ENCODE results near the gene ATP5MC3. TPM values are rescaled to one million over a fixed set of nuclear protein-coding genes. Genes with fewer than 3 reads are reported as not detected.

ATP5MC3 gene
- total and polyA plus RNA-seq, 10 of the 15 experiments (the other 5 are each of a cell fraction or from before 2014, with no cell fraction given): 308 to 1,196 (median 550) TPM

GRCh38 chr2:175167792-175168563, 13.5 kb downstream of the ATP5MC3 start, which contains the start of gene ATF2 (continued):
- TF ChIP-seq, protein P1, sequence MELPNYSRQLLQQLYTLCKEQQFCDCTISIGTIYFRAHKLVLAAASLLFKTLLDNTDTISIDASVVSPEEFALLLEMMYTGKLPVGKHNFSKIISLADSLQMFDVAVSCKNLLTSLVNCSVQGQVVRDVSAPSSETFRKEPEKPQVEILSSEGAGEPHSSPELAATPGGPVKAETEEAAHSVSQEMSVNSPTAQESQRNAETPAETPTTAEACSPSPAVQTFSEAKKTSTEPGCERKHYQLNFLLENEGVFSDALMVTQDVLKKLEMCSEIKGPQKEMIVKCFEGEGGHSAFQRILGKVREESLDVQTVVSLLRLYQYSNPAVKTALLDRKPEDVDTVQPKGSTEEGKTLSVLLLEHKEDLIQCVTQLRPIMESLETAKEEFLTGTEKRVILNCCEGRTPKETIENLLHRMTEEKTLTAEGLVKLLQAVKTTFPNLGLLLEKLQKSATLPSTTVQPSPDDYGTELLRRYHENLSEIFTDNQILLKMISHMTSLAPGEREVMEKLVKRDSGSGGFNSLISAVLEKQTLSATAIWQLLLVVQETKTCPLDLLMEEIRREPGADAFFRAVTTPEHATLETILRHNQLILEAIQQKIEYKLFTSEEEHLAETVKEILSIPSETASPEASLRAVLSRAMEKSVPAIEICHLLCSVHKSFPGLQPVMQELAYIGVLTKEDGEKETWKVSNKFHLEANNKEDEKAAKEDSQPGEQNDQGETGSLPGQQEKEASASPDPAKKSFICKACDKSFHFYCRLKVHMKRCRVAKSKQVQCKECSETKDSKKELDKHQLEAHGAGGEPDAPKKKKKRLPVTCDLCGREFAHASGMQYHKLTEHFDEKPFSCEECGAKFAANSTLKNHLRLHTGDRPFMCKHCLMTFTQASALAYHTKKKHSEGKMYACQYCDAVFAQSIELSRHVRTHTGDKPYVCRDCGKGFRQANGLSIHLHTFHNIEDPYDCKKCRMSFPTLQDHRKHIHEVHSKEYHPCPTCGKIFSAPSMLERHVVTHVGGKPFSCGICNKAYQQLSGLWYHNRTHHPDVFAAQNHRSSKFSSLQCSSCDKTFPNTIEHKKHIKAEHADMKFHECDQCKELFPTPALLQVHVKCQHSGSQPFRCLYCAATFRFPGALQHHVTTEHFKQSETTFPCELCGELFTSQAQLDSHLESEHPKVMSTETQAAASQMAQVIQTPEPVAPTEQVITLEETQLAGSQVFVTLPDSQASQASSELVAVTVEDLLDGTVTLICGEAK (IDR thresholded peaks at IDR 0.05; ENCODE audit: borderline replicate concordance): peak; percentile 48; the same call in 1 of the 2 replicates
- peak; percentile 78 for TF ChIP-seq IKZF1 (conservative IDR thresholded peaks at IDR 0.05)
- no peak; the same call in 1 of the 2 replicates for TF ChIP-seq USF2 (IDR thresholded peaks at IDR 0.05; ENCODE audit: borderline replicate concordance, low read depth, low read length)
- TF ChIP-seq POLR2AphosphoS5 (IDR thresholded peaks at IDR 0.05; ENCODE audit: low read length): peak; percentile 95
- no peak for TF ChIP-seq KAT2A (conservative IDR thresholded peaks at IDR 0.05; ENCODE audit: control insufficient read depth, low read depth, low read length)
- no peak for TF ChIP-seq ZNF384 (IDR thresholded peaks at IDR 0.05; ENCODE audit: borderline replicate concordance, low read depth, low read length)
- peak; percentile 49 for TF ChIP-seq CREM (IDR thresholded peaks at IDR 0.05; ENCODE audit: low read depth)
- no peak for TF ChIP-seq RUNX3 (IDR thresholded peaks at IDR 0.05; ENCODE audit: low read length)
- no peak for TF ChIP-seq ZNF622 (IDR thresholded peaks at IDR 0.05)
- no peak for TF ChIP-seq FOS (IDR thresholded peaks at IDR 0.05; ENCODE audit: borderline replicate concordance, extremely low read depth, insufficient read length)
- no peak for TF ChIP-seq NFYA (IDR thresholded peaks at IDR 0.05; ENCODE audit: borderline replicate concordance, low read depth, low read length)
- TF ChIP-seq, protein P2, sequence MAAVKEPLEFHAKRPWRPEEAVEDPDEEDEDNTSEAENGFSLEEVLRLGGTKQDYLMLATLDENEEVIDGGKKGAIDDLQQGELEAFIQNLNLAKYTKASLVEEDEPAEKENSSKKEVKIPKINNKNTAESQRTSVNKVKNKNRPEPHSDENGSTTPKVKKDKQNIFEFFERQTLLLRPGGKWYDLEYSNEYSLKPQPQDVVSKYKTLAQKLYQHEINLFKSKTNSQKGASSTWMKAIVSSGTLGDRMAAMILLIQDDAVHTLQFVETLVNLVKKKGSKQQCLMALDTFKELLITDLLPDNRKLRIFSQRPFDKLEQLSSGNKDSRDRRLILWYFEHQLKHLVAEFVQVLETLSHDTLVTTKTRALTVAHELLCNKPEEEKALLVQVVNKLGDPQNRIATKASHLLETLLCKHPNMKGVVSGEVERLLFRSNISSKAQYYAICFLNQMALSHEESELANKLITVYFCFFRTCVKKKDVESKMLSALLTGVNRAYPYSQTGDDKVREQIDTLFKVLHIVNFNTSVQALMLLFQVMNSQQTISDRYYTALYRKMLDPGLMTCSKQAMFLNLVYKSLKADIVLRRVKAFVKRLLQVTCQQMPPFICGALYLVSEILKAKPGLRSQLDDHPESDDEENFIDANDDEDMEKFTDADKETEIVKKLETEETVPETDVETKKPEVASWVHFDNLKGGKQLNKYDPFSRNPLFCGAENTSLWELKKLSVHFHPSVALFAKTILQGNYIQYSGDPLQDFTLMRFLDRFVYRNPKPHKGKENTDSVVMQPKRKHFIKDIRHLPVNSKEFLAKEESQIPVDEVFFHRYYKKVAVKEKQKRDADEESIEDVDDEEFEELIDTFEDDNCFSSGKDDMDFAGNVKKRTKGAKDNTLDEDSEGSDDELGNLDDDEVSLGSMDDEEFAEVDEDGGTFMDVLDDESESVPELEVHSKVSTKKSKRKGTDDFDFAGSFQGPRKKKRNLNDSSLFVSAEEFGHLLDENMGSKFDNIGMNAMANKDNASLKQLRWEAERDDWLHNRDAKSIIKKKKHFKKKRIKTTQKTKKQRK (IDR thresholded peaks at IDR 0.05; ENCODE audit: low read depth, low read length): no peak
- no peak for TF ChIP-seq ESRRA (IDR thresholded peaks at IDR 0.05; ENCODE audit: low read length)
- TF ChIP-seq SREBF2 (IDR thresholded peaks at IDR 0.05; ENCODE audit: low read length): no peak
- TF ChIP-seq NFYB (IDR thresholded peaks at IDR 0.05; ENCODE audit: insufficient read depth, low read depth, low read length): peak; percentile 78
- TF ChIP-seq RELA (IDR thresholded peaks at IDR 0.05; ENCODE audit: borderline replicate concordance, partially characterized antibody): no peak
- peak in 1 of 2 experiments; percentile 37; a peak in 1 of 4 replicates for TF ChIP-seq SRF (IDR thresholded peaks at IDR 0.05; ENCODE audit: low read depth in 2 of 2, low read length in 2 of 2)
- peak; percentile 29 for TF ChIP-seq SIX5 (IDR thresholded peaks at IDR 0.05; ENCODE audit: low read depth, low read length, severe bottlenecking)
- TF ChIP-seq MYB (IDR thresholded peaks at IDR 0.05; ENCODE audit: borderline replicate concordance, low read depth, low read length): no peak
- TF ChIP-seq BMI1 (IDR thresholded peaks at IDR 0.05; ENCODE audit: borderline replicate concordance): no peak
- no peak for TF ChIP-seq ETV6 (conservative IDR thresholded peaks at IDR 0.05 in 1 of 2, IDR thresholded peaks at IDR 0.05 in 1 of 2; ENCODE audit: borderline replicate concordance in 1 of 2, low read depth in 1 of 2)
- TF ChIP-seq ZNF274 (IDR thresholded peaks at IDR 0.05; ENCODE audit: insufficient read depth, insufficient read length): no peak
